NB4 (cell line): Measurements from ENCODE around the gene SLC35G6.

Source experiments
- CTCF ChIP-seq: IDR thresholded peaks from one replicate; pipeline ENCODE4 v1.5.1; 2012; ENCODE audit warnings: low read depth, low read length
- MAX ChIP-seq: IDR thresholded peaks from 2 replicates; pipeline ENCODE4 v1.6.1; 2011; ENCODE audit warnings: low read depth, low read length
- MYC ChIP-seq: IDR thresholded peaks from 2 replicates; pipeline ENCODE4 v1.6.1; 2011; ENCODE audit warnings: low read depth, low read length
- POLR2A ChIP-seq: IDR thresholded peaks from 2 replicates; pipeline ENCODE4 v1.6.1; 2011; ENCODE audit warnings: mild to moderate bottlenecking; ENCODE audit not compliant: insufficient read length; ENCODE audit errors: extremely low read depth

GRCh38 chr17:7503521-7503920 lies 22.3 kb downstream of the SLC35G6 start:
- TF ChIP-seq CTCF (no peak), MAX (no peak), POLR2A (no peak), MYC (no peak)
